GM12878 (cell line): ENCODE measurements around the gene GEMIN5. TPM values are rescaled to one million over a fixed set of nuclear protein-coding genes. Genes with fewer than 3 reads are reported as not detected.
"Not testable (repeated sequence)": the region's sequence is repeated elsewhere in the genome, so short reads cannot be mapped to it uniquely, and the experiment has no call there.

Experiments used
- ATAC-seq: fragments of 200-7000 bp; cut with Tn5 transposase; 3 replicates; pipeline ENCODE4 v1.9.1; 2020; ENCODE audit warnings: mild to moderate bottlenecking, moderate library complexity
- BruUV-seq: library from RNA; stranded (reverse); fragments of 400-500 nt; replicated peaks from 2 replicates; lab custom pipeline; 2021; lab: Mats Ljungman, UMichigan
- CTCF ChIA-PET: fragments of 300-600 bp; sonication (Branson Sonifier 250); formaldehyde crosslinking; extraction: SDS; loops from one replicate; lab custom pipeline; 2021; ENCODE audit warnings: inconsistent platforms; lab: Yijun Ruan, JAX
- POLR2A ChIA-PET: fragments of 350-600 bp; formaldehyde crosslinking; extraction: SDS; loops from one replicate; lab custom pipeline; 2021; ENCODE audit warnings: inconsistent platforms; lab: Charles Lee
- RAD21 ChIA-PET: fragments of 300-600 bp; sonication (Branson Sonifier 250); formaldehyde crosslinking; loops from one replicate; lab custom pipeline; 2023; ENCODE audit warnings: antibody characterized with exemption; ENCODE audit not compliant: unreplicated experiment; lab: Charles Lee
- SMC1A ChIA-PET: fragments of 300-600 bp; sonication (Branson Sonifier 250); formaldehyde crosslinking; loops from one replicate; lab custom pipeline; 2023; ENCODE audit not compliant: unreplicated experiment, uncharacterized antibody; lab: Charles Lee
- DNase-seq: peaks from one replicate; pipeline ENCODE4 v3.0.0-alpha.2; 2011; ENCODE audit warnings: low read depth, low spot score
- FAIRE-seq: peaks from 3 replicates; lab custom pipeline; 2011; peaks lifted over from hg19 to GRCh38; lab: Jason Lieb, UNC
- H2AFZ ChIP-seq: 2 replicates; pipeline ENCODE4 v1.6.0; 2011; ENCODE audit warnings: low read depth, low read length, control low read depth; ENCODE audit not compliant: control insufficient read depth
- H3K27ac ChIP-seq: 2 replicates; pipeline ENCODE4 v1.5.1; 2011; ENCODE audit warnings: control low read depth; ENCODE audit not compliant: control insufficient read depth, insufficient read depth
- H3K27me3 ChIP-seq, 2 experiments: replicated peaks in 1 of 2; 2 replicates each; pipeline versions ENCODE4 v1.6.0 to v1.6.1; 2011; ENCODE audit warnings: low read length in 1 of 2; ENCODE audit not compliant: control insufficient read depth in 2 of 2, insufficient read depth in 2 of 2
- H3K36me3 ChIP-seq, 2 experiments: 2 replicates each; pipeline ENCODE4 v1.5.1; 2011; ENCODE audit warnings: low read length in 1 of 2; ENCODE audit not compliant: control insufficient read depth in 2 of 2, insufficient read depth in 2 of 2
- H3K4me1 ChIP-seq: 2 replicates; pipeline ENCODE4 v1.6.1; 2011; ENCODE audit warnings: mild to moderate bottlenecking, low read length, moderate library complexity, mixed read lengths; ENCODE audit not compliant: control insufficient read depth, insufficient read depth
- H3K4me2 ChIP-seq: 2 replicates; pipeline ENCODE4 v1.6.0; 2011; ENCODE audit warnings: control low read depth; ENCODE audit not compliant: control insufficient read depth, insufficient read depth
- H3K4me3 ChIP-seq: fragments of 200-600 bp; sonication (generic); 2 replicates; pipeline ENCODE4 v1.5.1; 2016
- H3K79me2 ChIP-seq: 2 replicates; pipeline ENCODE4 v1.6.0; 2011; ENCODE audit warnings: low read length; ENCODE audit not compliant: control insufficient read depth, insufficient read depth
- H3K9ac ChIP-seq: 2 replicates; pipeline ENCODE4 v1.8.0; 2011; ENCODE audit warnings: low read length, control low read depth, mixed read lengths; ENCODE audit not compliant: control insufficient read depth, insufficient read depth
- H3K9me3 ChIP-seq: replicated peaks from 3 replicates; pipeline ENCODE4 v1.5.1; 2011; ENCODE audit warnings: mild to moderate bottlenecking, low read length; ENCODE audit not compliant: control insufficient read depth, insufficient read depth
- H4K20me1 ChIP-seq: 2 replicates; pipeline ENCODE4 v1.6.0; 2011; ENCODE audit not compliant: control insufficient read depth, insufficient read depth
- BACH1 ChIP-seq: fragments of 450-650 bp; IDR thresholded peaks from 2 replicates; pipeline ENCODE4 v1.6.1; 2017; ENCODE audit warnings: mild to moderate bottlenecking, borderline replicate concordance
- CREM ChIP-seq: IDR thresholded peaks from 2 replicates; pipeline ENCODE4 v1.6.1; 2014; ENCODE audit warnings: antibody characterized with exemption, low read depth
- EED ChIP-seq: sonication (generic); IDR thresholded peaks from 2 replicates; pipeline ENCODE4 v1.6.1; 2016; ENCODE audit warnings: antibody characterized with exemption, low read depth
- HDAC2 ChIP-seq: fragments of 200-600 bp; sonication (generic); IDR thresholded peaks from 2 replicates; pipeline ENCODE4 v1.6.1; 2017
- JUNB ChIP-seq: IDR thresholded peaks from 2 replicates; pipeline ENCODE4 v1.6.1; 2016; ENCODE audit warnings: antibody characterized with exemption, mild to moderate bottlenecking
- LARP7 ChIP-seq: fragments of 450-650 bp; IDR thresholded peaks from 2 replicates; pipeline ENCODE4 v1.6.1; 2017; ENCODE audit warnings: mild to moderate bottlenecking
- NFXL1 ChIP-seq: fragments of 450-650 bp; IDR thresholded peaks from 2 replicates; pipeline ENCODE4 v1.6.1; 2017; ENCODE audit warnings: antibody characterized with exemption, mild to moderate bottlenecking, borderline replicate concordance
- WGBS: methylation state at CpG from one replicate; pipeline ENCODE4 v1.1.6; 2016; ENCODE audit warnings: low lambda C conversion rate; ENCODE audit not compliant: insufficient replicate concordance, insufficient coverage; ENCODE audit errors: missing lambda C conversion rate; 5-methylcytosine and 5-hydroxymethylcytosine counted together
- in situ Hi-C: fragments of 300-500 bp; cut with MboI; formaldehyde crosslinking; loops from 9 replicates; pipeline ENCODE4 v1.14.3; 2018; ENCODE audit warnings: mixed read lengths
- intact Hi-C: fragments of 100-400 bp; cut with micrococcal nuclease; formaldehyde crosslinking; loops from one replicate; pipeline ENCODE4 v1.14.2; 2022; ENCODE audit not compliant: unreplicated experiment
- polyA plus RNA-seq, 11 experiments: library from polyadenylated mRNA; depleted of rRNA in 4 of 11; unstranded in 6 of 11; stranded (reverse) in 5 of 11; fragments of >200 nt; fragmentation: Nextera tagmentation in 4 of 11; fragmentation: Illumina TruSeq in 1 of 11; extraction: Ambion mirVana in 4 of 11; extraction: Trizol in 1 of 11; gene quantifications; 1 replicate in 1 of 11; 2 replicates in 10 of 11; pipeline versions ENCODE4 v1.2.1 to v1.2.3, GENCODE V29; 2011 to 2016; ENCODE audit warnings: inconsistent platforms in 2 of 11, missing spikeins in 2 of 11, low read depth in 1 of 11
- total RNA-seq, 4 experiments: library from RNA; depleted of rRNA in 3 of 4; stranded (reverse); fragments of >200 nt in 3 of 4; fragmentation: Illumina TruSeq in 1 of 4; extraction: Trizol in 1 of 4; gene quantifications; 2 replicates each; pipeline versions ENCODE4 v1.2.1 to v1.2.3, GENCODE V29; 2013 to 2021
- TF ChIP-seq, protein P1 (sequence below): fragments of 450-650 bp; IDR thresholded peaks from 2 replicates; pipeline ENCODE4 v1.6.1; 2016; ENCODE audit warnings: mild to moderate bottlenecking, moderate library complexity, borderline replicate concordance
- TF ChIP-seq, protein P2 (sequence below): IDR thresholded peaks from 2 replicates; pipeline ENCODE4 v1.6.1; 2011; ENCODE audit warnings: borderline replicate concordance, low read depth, mild to moderate bottlenecking, moderate library complexity, mixed read lengths, low read length; ENCODE audit not compliant: insufficient read depth; ENCODE audit errors: extremely low read length

GEMIN5 gene
- total and polyA plus RNA-seq, 10 of the 15 experiments (the other 5 are each of a cell fraction or from before 2014, with no cell fraction given) = 6.3 to 29.8 (median 23.3) TPM

DNA sequence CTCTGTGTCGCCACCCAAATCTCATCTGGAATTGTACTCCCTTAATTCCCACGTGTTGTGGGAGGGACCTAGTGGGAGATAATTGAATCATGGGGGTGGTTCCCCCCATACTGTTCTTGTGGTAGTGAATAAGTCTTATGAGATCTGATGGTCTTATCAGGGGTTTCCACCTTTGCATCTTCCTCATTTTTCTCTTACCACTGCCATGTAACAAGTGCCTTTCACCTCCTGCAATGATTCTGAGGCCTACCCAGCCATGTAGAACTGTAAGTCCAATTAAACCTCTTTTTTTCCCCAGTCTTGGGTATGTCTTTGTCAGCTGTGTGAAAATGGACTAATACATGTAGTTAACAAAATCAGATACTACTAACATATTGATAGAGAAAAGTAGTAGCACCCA is 40.3 kb upstream of the GEMIN5 start:
- CTCF ChIA-PET, in situ Hi-C loops, H4K20me1 ChIP-seq, DNase-seq, H3K9ac ChIP-seq, H2AFZ ChIP-seq, BruUV-seq, H3K79me2 ChIP-seq, H3K27ac ChIP-seq, POLR2A ChIA-PET, H3K9me3 ChIP-seq, RAD21 ChIA-PET, H3K4me2 ChIP-seq, FAIRE-seq, H3K4me3 ChIP-seq, H3K4me1 ChIP-seq, H3K27me3 ChIP-seq, SMC1A ChIA-PET, H3K36me3 ChIP-seq, ATAC-seq: not testable (repeated sequence)
- intact Hi-C loops = loop anchor here (10.0 kb wide), 1 partner anchor 167 kb away; no protein-coding TSS in a partner anchor
- WGBS = 69% methylated on average over 2 of the region's 2 CpGs

DNA sequence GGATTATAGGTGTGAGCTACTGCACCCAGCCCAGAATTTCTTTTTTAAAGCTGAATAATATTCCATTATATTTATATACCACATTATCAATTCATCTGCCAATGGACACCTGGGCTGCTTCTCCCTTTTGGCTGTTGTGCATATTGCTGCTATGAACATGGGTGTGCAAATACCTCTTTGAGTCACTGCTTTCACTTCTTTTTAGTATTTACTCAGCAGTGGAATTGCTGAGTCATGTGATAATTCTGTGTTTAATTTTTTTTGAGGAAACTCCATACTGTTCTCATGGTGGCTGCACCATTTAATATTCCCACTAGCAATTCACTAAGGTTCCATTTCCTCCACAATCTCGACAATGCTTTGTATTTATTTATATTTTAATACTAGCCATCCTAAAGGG is 39.4 kb upstream of the GEMIN5 start:
- Histone ChIP-seq H2AFZ (no peak overlapping the region), H4K20me1 (no peaks in the 10 kb centered on the region), H3K36me3 (no peaks in the 10 kb centered on the region), H3K4me1 (no peaks in the 10 kb centered on the region), H3K4me2 (no peak overlapping the region), H3K27me3 (no peaks in the 10 kb centered on the region), H3K4me3 (no peak overlapping the region), H3K27ac (no peak overlapping the region), H3K79me2 (no peaks in the 10 kb centered on the region), H3K9ac (no peak overlapping the region), H3K9me3 (no peaks in the 10 kb centered on the region; the same call in 2 of the 3 replicates)
- no TSS peak for BruUV-seq
- intact Hi-C loops (loop anchor here (10.0 kb wide), 1 partner anchor 167 kb away; no protein-coding TSS in a partner anchor), in situ Hi-C loops (no loop called here)
- peak; percentile 18 for FAIRE-seq
- ChIA-PET SMC1A (no interaction called here), RAD21 (no interaction called here), POLR2A (no interaction called here), CTCF (interaction anchor here (1.2 kb wide), 1 partner anchor 9 kb away, joined by 6 read pairs; no protein-coding TSS in a partner anchor)
- WGBS = 3% methylated on average over 1 of the region's 1 CpG
- no peak for DNase-seq
- peak; percentile 66 for ATAC-seq
- no peak for TF ChIP-seq NFXL1
- no peak for TF ChIP-seq HDAC2
- TF ChIP-seq LARP7 = no peak
- no peak for TF ChIP-seq EED
- TF ChIP-seq CREM = no peak
- TF ChIP-seq, protein P1, sequence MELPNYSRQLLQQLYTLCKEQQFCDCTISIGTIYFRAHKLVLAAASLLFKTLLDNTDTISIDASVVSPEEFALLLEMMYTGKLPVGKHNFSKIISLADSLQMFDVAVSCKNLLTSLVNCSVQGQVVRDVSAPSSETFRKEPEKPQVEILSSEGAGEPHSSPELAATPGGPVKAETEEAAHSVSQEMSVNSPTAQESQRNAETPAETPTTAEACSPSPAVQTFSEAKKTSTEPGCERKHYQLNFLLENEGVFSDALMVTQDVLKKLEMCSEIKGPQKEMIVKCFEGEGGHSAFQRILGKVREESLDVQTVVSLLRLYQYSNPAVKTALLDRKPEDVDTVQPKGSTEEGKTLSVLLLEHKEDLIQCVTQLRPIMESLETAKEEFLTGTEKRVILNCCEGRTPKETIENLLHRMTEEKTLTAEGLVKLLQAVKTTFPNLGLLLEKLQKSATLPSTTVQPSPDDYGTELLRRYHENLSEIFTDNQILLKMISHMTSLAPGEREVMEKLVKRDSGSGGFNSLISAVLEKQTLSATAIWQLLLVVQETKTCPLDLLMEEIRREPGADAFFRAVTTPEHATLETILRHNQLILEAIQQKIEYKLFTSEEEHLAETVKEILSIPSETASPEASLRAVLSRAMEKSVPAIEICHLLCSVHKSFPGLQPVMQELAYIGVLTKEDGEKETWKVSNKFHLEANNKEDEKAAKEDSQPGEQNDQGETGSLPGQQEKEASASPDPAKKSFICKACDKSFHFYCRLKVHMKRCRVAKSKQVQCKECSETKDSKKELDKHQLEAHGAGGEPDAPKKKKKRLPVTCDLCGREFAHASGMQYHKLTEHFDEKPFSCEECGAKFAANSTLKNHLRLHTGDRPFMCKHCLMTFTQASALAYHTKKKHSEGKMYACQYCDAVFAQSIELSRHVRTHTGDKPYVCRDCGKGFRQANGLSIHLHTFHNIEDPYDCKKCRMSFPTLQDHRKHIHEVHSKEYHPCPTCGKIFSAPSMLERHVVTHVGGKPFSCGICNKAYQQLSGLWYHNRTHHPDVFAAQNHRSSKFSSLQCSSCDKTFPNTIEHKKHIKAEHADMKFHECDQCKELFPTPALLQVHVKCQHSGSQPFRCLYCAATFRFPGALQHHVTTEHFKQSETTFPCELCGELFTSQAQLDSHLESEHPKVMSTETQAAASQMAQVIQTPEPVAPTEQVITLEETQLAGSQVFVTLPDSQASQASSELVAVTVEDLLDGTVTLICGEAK = no peak
- 0 out of 2 replicates have a peak, but pooled peaks have one; percentile 62 for TF ChIP-seq BACH1
- TF ChIP-seq, protein P2, sequence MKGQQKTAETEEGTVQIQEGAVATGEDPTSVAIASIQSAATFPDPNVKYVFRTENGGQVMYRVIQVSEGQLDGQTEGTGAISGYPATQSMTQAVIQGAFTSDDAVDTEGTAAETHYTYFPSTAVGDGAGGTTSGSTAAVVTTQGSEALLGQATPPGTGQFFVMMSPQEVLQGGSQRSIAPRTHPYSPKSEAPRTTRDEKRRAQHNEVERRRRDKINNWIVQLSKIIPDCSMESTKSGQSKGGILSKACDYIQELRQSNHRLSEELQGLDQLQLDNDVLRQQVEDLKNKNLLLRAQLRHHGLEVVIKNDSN = no peak
- peak; percentile 67; the same call in 1 of the 2 replicates for TF ChIP-seq JUNB
